GM18909 (cell line): Measurements from ENCODE around the gene PDCD11.
"Not testable (repeated sequence)": the region's sequence is repeated elsewhere in the genome, so short reads cannot be mapped to it uniquely, and the experiment has no call there.

Experiments used
- ATAC-seq: cut with Tn5 transposase; IDR thresholded peaks from one replicate; pipeline ENCODE4 v1.9.1; 2021; ENCODE audit warnings: mild to moderate bottlenecking; ENCODE audit not compliant: unreplicated experiment, poor library complexity

Gene PDCD11

DNA sequence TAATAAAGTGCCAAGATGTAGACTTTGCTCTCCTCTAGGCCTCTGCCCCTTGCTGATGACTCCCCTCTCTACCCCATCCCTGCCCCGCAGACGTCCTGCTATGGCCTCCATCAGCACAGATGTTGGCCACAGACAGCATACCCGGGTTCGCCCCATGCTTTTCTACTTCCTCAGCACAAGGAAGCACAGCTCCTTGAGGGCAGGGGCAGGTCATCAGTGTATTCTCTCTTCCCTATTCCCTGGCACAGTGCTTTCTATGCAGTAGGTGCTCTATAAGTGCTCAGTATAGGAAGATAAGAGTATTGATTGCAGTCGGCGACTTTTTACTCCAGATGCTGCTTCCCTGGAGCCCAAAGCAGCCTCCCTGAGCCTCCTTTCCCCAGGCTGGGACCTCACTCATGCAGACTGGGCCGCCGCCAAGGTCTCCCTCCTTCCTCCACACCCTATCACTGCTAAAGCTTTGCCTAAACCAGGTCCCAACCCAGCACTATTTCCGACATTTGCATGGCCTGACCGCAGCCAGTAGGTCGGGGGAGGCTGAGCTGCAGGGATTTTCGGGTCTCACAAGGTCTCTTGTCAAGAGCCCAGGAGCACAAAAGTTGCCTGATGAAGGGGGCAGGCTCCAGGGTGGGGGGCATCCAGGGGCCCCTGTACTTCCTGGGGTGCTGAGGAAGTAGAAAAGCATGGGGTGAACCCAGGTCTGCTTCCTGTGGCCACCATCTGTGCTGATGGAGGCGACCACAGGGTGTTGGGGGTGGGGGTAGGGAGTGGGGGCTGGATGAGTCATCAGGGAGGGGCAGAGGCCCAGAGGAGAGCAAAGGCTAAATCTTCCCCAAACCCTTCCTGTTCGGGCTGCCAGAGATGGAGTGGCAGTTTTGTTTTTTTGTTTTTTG is 74.6 kb downstream of the PDCD11 start:
- ATAC-seq: peak; percentile 79

DNA sequence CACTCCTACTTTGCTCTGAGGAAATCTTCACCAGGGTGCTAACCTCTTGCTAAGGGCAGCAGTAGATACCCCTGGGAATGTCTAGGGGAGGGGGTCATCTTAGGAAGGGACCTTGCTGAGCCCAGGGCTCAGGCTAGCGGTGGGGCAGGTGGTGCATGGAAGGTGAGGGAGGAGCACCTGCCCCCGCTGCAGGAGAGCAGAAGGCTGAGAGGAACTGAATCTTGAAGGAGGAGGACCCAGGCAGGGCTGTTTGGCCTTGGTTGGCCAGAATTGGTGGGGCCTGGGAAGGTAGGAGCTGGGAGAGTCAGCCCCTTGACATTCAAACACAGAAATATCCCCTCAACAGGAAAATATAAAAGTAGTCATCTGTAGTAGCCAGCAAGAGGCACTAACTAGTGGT is 75.6 kb downstream of the PDCD11 start:
- peak; percentile 32 for ATAC-seq

DNA sequence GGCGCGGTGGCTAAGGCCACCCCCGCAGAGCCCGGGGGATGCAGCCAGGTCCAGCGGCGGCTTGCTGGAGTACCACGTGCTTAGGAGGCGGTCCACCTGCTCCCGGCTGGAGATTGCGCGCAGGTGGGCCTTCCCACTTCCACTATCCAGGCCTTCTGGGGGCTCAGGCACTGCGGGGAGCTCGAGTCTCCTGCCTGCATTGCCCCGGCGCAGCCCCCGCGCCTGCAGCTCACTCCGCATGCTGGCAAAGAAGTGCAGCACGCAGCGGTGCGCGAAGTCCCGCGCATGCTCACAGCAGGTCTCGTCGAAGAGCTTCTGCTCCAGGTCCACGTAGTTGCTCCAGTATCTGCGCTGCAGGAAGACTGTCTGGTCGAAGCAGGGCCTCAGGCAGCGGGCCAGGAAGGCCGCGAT is 76.8 kb downstream of the PDCD11 start:
- no peak for ATAC-seq

DNA sequence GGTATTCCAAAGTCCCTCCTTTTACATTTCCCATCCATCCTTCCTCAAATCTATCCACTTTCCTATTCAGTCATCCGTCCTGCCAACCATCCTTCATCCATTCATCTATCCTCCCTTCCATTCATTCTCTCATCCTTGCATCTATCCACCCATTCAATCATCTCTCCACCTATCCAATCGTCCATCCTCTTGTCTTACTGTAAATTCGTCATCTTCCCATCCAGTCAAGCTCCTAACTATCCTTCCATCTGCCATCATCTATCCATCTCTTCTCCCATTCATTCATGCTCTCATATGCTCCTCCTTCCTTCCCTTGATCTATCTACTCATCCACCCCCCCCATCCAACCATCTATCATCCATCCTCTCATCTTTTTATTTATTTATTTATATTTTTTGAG is 77.7 kb downstream of the PDCD11 start:
- ATAC-seq: no peak

DNA sequence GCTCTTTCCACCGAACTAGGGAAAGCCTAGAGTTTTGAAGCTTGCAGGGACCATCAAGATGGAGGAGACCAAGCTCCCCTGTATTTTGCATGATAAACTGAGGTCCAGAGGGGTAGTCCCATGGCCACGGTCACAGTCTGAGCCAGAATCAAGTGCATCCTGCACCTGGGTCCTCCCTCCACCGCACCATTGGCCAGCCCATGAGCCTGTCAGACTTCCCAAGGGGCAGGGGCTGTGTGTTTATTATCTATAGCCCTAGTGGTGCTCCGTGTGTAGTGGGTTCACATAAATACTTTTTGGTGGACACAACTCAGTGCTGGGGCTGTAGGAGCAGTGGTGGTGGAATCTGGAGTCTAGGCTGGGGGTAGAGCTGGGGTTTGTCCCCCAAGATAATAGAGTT is 79.0 kb downstream of the PDCD11 start:
- ATAC-seq: no peak

DNA sequence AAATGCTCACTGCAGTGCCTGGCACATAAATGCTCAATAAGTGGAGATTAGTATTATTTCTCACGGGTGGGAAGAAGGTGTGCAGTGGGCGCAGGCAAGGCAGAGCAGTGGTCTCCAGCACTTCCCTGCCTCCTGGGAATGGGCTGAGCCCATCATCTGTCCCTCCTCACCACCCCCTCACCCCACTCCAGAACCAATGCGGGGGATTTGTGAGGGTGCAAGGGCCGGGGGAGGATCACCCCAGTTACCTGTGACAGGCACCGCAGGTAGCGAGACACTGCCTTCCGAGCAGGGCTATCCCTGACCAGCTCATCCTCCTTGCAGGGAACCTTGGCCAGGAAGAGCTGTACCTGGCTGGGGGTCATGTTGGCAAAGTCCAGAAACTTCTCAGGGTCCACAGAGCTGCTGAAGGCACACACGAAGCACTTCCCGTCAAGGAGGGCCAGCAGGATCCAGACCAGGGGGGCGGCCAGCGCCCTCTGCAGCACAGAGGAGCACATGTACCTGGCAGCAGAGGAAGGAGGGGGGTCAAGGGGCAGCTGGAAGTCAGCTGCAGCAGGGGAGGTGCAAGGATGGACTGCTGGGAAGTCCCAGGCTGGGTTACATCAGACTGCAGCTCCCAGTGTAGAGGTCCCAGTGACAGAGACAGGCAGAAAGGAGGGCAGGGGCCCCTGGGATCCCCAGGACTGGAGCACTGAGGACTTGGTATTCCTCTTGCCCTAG is 79.8 kb downstream of the PDCD11 start:
- peak; percentile 36 for ATAC-seq

DNA sequence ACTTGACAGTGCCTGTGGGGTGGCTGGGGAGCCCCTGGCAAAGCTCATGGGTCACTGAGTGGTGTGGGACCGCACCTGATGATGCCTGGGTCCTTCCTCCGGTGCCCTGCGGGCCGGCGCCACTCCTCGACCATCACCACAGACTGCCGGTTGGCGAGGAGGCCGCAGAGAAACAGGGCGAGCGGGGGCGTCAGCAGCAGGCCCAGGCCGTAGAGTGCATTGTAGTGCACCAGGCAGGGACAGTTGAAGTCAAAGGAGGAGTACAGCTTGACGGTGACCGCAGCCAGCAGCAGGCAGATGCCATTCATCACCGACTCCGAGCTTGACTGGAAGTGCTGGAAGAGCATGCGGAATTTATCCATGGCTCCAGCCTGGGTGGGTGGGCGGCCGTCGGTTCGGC is 82.2 kb downstream of the PDCD11 start:
- no peak for ATAC-seq

DNA sequence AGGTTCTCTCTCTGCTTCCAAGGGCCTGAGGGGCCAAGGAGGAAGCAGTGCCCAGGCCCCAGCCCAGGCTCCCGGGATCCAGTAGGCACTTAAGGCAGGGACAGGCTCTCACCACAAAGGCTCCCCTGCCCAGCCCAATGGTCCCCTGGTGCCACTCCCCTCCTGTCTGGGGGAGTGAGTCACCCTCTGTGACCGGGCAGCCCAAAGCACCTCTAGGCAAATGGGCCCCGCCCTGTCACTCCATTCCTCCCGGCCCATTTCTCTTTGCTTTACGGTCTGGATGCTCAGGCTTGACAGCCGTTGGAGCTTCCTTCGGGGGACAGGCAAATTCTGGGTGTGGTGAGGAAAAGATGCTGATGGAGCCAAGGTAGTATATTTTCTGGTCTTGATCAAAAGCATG is 82.7 kb downstream of the PDCD11 start, which contains the start of gene CALHM3:
TSS of gene CALHM3 (minus strand) at position 106 of the 400 bp plus-strand sequence. CDS start 208 bp downstream, outside the sequence.
- no peak for ATAC-seq

DNA sequence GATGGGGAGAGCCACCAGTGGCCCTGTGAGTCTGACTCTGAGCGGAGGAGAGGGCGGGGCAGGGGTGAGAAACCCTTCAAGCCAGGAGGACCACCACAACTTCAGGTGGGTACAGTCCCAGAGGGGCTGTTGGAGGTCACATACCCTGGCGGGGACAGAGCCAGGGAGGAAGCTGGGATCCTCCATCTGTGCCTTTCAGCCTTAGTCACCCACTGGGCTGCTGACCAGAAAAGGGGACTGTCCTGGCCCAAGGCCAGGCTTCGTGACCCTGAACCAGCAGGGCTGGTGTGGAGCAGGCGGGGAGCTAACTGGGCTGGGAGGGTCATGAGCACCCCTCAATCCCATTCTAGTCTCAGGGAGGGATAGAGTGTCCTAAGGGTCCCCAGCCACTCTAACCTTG is 84.1 kb downstream of the PDCD11 start:
- no peak for ATAC-seq

DNA sequence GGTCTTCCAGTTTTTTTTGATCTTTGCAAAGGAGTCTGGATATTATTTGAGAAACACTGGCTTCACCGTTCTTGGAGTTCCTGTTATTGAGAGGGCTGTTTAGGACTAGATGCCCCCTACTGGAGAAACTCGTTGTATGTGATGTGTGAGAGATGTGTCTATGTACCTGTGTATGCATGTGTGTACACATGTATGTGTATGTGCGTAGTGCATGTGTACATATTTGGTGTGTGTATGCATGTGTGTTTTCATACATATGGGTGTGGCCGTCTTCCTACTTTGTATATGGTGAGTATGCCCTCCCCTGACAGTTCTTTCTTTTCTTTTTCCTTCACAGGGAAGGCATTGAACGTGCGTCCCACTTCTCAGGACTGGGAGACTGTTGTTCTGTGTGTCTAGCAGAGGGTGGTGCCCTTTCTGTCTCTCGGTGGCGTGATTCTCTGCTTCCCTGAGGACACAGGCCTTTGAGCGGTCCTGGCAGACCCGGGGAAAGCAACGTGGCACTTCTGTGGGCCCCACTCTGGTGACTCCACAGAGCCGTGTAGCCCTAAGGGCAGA is 85.6 kb downstream of the PDCD11 start:
- peak; percentile 56 for ATAC-seq

DNA sequence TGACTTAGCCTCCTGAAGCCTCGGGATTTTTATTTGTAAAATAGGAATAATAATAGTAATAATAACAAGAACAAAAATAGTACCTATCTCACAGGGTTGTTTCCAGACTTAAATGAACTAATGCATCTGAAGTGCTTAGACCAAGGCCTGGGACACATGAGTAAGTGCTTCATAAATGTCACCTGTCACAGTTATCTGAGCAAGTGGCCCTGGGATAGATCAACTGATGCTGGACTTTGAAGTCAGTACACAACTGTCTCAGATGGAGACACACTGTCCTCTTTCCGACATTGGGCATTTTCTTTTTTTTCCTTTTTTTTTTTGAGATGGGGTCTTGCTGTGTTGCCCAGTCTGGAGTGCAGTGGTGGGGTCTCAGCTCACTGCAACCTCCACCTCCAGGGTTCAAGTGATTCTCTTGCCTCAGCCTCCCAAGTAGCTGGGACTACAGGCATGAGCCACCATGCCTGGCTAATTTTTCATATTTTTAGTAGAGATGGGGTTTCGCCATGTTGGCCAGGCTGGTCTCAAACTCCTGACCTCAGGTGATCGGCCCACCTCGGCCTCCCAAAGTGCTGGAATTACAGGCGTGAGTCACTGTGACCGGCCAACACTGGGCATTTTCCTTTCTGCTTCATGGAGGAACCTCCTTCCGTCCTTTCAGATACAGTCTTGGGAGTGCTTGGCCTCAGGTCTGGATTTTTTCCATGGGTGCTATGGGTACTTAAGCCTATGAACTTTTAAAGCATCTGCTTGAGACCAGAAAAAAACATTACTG is 90.4 kb downstream of the PDCD11 start:
- ATAC-seq: not testable (repeated sequence)

DNA sequence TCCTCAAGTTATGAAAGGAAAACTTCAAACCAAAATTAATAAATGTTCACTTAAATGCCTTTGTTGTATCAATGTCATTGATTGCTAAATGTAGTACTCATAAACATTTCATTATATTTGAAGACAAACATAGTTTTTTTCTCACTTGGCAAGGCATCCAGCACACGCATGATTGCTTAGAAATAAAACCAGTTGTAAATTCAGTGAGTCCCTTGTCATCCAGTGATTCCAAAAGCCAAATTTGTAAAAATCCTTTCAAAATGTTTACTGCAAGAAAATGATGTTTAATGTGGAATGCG is 90.9 kb downstream of the PDCD11 start:
- no peak for ATAC-seq

DNA sequence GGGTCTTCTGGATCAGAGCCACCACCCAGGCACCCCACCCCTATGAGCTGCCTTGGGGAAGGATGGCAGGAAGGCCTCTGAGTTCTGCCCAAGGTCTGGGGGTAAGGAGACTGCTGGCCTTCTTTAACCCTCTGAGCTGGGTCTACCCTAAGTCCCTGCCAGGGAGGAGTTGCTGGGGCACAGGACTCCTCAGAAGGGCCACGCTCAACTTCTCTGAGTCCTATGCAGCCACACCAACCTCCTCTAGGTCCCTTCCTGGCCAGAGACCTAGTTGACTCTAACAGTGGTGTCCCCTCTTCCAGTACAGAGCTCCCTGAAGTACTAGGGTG is 94.5 kb downstream of the PDCD11 start:
- ATAC-seq: peak; percentile 31

DNA sequence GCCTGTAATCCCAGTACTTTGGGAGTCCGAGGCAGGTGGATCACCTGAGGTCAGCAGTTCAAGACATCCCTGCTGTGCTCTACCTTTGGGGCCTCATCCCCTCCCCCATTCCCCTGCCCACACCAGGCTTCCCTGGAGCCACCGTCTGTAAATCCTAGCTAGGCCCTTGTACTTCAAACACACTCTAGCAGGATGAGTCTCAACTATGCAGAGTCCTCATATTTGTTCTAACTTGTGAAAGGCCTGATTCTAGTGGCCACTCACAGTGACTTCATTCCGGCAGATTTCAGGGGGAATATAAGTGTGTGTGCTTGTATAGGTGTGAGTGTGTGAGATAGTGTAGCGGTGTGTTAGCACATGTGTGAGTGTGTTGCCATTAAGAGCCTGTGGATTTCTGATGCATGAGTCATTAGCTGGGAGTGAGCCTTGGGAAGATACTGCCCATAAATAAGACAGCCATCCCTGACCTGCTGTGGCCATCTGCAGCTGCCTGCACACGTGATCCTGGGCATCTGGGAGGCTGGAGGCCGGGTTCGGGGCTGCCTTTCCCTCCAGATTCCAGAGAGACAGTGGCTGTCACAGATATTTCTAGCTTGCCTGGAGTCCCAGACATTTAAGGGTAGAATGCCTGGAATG is 95.4 kb downstream of the PDCD11 start:
- no peak for ATAC-seq

DNA sequence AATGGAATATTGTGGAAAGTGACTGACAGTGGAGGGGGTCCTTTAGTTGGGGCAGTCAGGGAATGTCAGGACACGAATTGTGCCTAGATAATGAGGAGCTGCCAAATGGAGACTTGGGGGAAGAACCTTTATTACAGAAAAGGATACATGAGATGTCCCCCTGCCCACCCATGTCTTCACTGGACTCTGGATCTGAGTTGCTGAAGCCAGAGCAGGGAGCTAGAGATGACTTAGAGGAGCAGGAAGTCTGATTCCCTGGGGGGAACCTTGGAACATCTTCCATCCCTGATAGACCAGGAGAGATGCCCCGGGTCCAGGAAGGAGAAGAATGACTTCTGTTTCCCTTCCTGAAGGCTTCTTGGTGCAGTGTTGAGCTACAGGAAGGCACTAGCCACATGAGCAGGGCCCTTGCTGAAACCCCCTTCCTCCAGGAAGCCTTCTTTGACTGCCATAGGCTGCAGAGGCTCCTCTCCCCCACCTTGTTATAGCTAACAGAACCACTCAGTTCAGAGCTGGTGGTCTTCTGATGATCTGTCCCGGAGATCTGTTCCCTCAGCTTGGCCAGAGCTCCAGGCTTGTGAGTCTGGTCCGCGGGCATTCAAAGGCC is 96.3 kb downstream of the PDCD11 start:
- ATAC-seq: no peak

DNA sequence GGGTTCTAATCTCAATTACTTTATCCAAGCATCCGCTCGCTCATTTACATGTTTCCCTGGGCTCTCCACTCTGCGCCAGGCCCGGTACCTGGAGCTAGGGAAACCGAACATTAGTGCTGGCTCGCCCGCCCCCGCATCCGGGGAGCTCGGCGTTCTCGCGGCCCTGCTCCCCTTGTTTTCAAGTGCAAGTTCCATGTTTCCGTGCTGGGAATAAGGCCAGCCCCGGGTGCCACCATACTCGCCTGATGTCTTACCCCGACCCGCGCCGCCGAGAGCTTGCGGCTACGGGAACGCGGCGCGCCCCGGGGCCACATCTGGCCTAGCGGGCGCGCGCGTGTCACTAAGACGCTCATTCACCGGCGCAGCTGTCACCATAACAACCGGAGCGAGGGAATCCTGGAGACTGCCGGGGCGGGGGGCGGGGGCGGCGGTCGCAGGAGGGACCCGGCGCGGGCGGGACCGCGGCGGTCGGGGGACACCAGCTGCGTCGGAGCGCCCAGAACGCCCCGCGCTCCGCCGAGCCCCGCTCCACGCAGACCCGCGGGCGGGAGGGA is 97.0 kb downstream of the PDCD11 start, which contains the start of gene NEURL1:
TSS of gene NEURL1 (plus strand) at position 344 of the 554 bp plus-strand sequence. CDS start 683 bp downstream, outside the sequence.
- ATAC-seq: no peak

DNA sequence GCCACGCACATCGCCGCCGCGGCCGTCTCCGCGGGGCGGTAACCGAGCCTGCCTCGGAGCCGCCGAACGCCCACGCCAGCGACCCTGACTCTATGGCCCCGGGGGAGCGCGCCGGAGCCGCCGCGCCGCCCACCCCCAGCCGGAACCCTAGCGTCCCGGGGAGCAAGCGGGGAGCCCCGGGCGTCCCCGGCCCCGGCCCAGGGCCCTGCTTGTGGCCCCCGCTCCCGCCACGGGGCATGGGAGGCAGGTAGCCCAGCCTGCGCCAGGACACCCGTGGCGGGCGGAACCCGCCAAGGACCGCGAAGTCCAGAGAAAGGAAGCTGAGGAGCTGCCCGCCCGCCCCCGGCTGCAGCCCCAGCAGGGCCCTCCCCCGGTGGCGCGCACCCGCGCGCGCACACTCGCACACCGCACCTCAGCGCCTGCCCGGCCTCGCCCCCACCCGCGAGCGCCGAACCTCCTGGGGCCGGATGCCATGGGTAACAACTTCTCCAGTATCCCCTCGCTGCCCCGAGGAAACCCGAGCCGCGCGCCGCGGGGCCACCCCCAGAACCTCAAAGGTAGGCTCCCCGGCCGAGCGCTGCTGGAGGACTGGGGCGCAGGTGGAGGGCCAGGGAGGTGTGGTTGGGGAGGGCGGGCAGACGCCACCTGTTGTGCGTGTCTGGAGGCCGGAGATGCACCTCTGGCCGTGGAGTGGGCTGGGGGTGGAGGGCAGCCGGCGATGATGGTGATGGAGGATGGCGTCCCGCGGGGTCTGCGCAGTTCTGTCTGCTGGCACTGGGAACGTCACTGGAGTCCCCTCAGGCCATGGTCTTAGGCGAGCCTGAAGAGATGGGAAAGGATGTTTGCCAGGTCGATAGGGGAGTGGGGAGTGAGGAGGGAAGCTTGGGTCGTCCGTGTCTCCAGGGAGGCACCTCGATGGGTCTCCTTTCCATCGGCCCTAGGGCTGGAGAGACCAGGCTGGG is 97.8 kb downstream of the PDCD11 start:
- ATAC-seq: no peak

DNA sequence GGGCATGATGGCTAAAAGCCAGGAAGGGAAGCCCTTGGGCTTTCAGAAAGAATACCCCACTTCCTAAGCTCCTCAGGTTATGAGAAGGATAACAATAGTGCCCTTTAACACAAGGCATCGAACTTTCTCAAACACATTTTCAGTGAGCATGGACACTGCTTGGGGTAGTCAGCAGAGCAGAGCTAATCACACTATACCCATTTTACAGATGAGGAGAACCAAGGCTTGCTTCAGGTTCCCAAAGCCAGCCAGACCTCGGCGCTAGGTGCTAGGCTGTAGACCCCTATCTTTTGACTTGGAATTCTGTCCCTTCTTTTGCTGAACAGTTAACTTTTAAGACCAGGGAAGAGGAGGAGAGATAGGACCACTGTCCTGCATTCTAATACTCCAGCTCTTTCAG is 98.9 kb downstream of the PDCD11 start:
- ATAC-seq: no peak
